NCI-H1694 (cell line): ENCODE results near the gene SIDT1.
"Not testable (repeated sequence)": the region's sequence is repeated elsewhere in the genome, so short reads cannot be mapped to it uniquely, and the experiment has no call there.

Experiments used
- DNase-seq: peaks from one replicate; lab custom pipeline; 2025; lab: John Stamatoyannopoulos, UW

Gene SIDT1

DNA sequence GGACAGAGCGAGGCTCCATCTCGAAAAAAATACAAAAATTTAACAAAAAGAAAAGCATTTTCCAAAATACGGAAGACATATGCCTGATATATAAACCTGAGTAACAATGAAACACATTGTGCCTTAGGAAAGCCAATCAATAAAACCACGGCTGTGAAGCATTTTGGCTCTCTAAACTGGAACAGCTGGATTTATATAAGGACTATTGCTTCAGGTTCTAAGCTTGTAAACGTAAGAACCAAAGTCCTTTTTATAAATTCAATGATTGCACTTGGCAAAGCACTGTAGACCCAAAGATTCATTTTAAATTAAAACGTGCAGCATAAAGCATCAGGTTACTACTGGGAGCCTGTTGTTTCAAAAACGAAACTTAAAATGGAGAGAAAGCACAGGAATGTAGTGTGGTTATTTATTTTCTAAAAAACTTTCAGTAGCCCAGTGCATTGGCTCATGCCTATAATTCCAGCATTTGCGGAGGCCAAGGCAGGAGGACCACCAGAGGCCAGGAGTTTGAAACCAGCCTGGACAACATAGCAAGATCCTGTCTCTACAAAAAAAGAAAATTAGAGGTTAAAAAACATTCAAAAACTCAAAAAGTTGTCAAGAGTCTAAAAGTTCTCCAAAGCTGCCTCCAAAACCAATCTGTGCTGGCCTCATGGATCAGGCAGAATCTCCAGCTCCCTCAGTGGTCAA lies 102.6 kb downstream of the SIDT1 start:
- DNase-seq, result no peak

DNA sequence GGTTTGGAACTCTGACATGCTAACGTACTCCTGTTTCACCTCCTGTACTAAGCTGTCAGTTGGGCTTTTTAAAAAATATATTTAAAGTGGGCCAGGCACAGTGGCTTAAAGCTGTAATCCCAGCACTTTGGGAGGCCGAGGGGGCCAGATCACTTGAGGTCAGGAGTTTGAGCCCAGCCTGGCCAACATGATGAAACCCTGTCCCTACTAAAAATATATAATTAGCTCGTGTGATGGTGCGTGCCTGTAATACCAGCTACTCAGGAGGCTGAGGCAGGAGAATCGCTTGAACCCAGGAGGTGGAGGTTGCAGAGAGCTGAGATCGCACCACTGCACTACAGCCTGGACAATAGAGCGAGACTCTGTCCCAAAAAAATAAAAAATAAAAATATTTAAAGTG lies 103.7 kb downstream of the SIDT1 start:
- not testable (repeated sequence) for DNase-seq

- DNase-seq, result no peak
Measured at GRCh38 chr3:113637756-113638155, 105.4 kb downstream of the SIDT1 start.

GRCh38 chr3:113638910-113639309 lies 106.6 kb downstream of the SIDT1 start:
- DNase-seq, result no peak

DNA sequence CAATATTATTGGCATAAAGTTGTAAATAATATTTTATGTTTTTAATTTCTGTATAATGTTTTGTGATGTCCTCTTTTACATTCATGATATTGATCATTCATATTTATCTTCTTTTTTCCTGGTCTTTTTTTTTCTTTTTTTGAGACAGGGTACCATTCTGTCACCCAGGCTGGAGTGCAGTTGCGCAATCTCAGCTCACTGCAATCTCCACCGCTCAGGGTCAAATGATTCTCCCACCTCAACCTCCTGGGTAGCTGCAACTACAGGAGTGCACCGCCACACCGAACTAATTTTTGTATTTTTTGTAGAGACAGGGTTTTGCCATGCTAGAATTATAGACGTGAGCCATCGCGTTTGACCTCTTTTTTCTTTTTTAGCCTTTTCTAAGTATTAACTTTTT lies 111.2 kb downstream of the SIDT1 start:
- no peak for DNase-seq

GRCh38 chr3:113648524-113648923 lies 116.2 kb downstream of the SIDT1 start:
- DNase-seq, result no peak

- DNase-seq, result no peak
Measured at GRCh38 chr3:113649174-113649845, 117.0 kb downstream of the SIDT1 start.

- DNase-seq, result no peak
Measured at GRCh38 chr3:113654310-113654709, 122.0 kb downstream of the SIDT1 start.

DNA sequence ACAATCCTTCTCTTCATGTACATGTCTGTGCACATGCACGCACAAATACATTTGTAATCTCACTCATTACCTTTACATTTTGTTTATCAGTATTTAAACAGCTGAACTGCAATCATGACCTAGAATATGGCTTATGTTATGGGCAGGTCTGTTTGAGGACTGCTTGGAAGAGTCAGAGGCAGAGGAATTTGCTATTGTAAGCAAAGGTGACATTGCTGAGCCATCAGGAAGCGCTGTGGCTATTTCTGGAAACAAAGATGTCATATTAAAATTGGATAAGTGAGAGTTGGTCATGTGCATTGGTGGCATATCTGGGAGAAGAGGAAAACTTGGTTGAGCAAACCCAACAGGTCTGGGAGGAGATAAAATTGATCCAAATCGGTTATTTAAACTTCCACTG lies 122.5 kb downstream of the SIDT1 start:
- no peak for DNase-seq

DNA sequence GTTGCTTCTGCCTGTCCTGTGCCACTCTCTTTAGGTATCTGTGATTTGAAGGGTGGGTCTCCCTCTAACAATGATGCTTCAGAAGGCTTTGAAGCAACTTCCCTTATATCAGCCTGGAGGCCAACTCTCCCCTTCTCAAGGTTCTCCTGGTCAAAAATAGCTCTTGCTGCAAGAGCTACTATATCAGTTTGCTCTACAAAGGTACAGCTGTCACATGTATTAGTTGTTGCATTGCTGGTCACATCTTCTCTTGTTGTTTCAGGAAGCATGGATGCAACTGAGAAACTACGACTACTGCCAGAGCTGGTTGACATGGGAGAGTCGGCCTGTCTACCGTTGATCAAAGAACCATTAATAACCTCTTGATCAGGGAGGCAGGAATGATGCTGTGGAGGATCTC lies 125.8 kb downstream of the SIDT1 start:
- DNase-seq, result no peak

GRCh38 chr3:113659101-113659541 lies 126.8 kb downstream of the SIDT1 start:
- peak; percentile 75 for DNase-seq

DNA sequence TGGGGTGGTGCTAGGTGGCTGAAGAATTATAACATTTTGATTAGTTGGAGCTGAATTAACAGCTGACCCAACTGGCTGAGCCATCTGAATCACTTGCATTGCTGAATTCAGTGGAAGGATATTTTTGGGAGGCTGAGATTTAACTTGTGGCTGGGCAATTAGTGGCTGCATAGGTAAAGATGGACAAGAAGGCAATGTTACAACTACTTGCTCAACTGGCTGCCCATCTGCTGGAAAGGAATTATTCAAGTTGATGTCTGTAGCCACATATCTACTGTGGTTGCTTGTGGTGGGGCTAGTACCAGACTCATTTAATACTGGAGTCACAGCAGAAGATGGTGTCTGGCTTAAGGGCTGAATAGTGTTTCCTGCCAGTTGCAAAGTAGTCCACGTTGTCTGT lies 127.6 kb downstream of the SIDT1 start:
- DNase-seq, result no peak

DNA sequence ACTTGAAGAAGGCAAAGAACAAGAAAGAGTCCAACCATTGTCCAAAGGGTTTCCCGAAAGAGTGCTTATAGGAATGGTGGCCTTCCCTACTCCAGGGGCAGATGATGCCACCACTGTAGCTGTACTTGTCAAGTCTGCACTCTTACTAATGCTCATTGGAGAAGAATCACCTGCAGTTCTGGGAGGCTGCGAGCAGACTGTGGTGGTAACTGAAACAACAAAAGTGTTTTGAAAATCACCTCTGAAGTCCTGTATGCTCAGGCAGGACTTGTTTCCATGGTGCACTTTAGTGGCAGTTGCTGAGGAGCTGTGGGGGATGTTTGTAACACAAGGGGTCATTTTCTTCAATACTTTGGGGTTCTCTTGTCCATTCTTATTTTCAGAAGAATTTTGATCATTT lies 128.1 kb downstream of the SIDT1 start:
- no peak for DNase-seq

DNA sequence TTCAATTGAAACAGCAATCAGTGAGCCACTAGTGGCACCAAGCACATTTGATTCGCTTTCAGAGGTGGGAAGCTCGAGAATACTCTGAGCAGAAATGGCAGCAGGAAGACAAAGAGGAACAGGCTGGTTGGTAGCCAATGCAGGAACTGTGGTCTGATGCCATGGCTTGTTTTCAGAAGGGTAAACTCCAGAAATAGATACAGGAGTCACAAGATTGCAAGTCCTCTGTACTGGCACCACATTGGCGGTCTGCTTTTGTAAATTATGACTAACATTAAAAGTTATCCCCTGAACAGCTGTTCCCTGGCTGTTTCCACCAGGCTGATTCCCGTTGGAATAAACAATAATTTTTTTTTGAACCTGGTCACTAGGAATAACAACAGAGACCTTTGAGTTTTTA lies 128.5 kb downstream of the SIDT1 start:
- DNase-seq, result peak; percentile 82

GRCh38 chr3:113662824-113663223 lies 130.5 kb downstream of the SIDT1 start:
- no peak for DNase-seq

GRCh38 chr3:113663324-113663750 lies 131.0 kb downstream of the SIDT1 start:
- no peak for DNase-seq

DNA sequence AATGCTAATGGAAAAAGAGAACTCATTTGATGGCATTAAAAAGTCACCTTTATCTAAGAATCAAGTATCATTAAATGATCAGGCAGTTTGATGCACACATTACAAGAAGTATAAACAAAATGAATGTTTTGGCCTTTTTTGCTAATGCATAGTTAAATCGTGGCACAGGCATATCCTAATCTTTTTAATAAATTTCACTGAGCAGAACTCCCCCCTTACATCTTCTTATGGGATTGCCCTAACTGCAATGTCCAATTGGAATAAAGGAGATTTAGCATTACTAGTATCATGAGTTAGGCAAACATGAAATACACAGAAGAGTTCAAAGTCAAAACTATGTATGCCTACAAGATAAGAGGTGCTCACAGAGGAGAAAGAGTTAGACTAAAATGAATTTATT lies 131.4 kb downstream of the SIDT1 start:
- no peak for DNase-seq

GRCh38 chr3:113664523-113665094 lies 132.3 kb downstream of the SIDT1 start:
- DNase-seq, result no peak

DNA sequence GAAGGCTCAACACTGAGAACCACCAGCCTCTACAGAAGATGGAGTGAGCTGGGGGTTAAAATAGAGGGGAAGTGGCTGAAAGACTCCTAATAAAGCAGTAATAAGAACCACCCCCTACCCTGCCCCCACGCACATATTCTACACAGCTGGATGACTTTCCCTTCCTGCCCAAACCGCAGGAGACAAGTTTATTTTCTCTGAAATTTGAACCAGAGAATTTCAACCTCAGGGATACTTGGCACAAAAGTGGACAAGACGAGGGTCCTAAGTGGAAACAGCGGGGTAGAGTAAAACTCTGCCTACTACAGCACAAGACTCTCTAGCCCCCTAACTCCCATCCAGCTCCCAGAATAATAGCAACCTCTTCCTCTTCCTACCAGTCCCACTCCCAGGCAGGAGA lies 135.7 kb downstream of the SIDT1 start:
- no peak for DNase-seq

GRCh38 chr3:113673593-113673992 lies 141.2 kb downstream of the SIDT1 start:
- no peak for DNase-seq

DNA sequence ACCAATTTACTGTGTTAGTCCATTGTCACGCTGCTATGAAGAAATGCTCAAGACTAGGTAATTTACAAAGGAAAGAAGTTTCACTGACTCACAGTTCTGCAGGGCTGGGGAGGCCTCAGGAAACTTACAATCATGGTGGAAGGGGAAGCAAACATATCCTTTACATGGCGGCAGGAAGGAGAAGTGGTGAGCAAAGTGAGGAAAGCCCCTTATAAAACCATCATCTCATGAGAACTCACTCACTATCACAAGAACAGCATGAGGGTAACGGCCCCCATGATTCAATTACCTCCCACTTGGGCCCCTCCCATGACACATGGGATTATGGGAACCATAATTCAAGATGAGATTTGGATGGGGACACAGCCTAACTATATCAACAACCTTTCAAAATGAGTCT lies 143.9 kb downstream of the SIDT1 start:
- no peak for DNase-seq

DNA sequence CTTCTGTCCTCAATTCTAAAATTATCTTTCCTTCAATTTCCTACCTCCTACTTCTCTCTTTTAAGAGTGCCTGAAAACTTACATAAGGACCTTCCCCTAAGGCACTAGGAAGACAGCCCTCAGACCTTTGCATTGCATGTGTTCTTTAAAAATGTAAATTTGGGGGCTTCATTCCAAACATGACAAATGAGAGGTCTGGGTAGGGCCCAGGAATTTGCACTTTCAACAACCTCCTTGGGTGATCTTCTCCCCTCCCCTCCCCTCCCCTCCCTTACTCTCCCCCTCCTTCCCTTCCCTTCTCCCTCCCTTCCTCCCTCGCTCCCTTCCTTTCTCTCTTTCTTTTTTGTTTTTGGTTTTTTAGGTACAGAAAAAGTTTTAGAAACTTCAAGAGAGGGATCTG lies 145.4 kb downstream of the SIDT1 start:
- DNase-seq, result no peak

- no peak for DNase-seq
Measured at GRCh38 chr3:113678773-113679172, 146.4 kb downstream of the SIDT1 start.
